IPS-20b (cell line): ENCODE data around the gene PGBD1.
"Not testable (repeated sequence)": the region's sequence is repeated elsewhere in the genome, so short reads cannot be mapped to it uniquely, and the experiment has no call there.

ENCODE experiments used
- H3K27ac ChIP-seq: one replicate; pipeline ENCODE4 v1.5.1; 2013; ENCODE audit warnings: low read length
- H3K27me3 ChIP-seq: 2 replicates; pipeline ENCODE4 v1.6.1; 2013; ENCODE audit warnings: mild to moderate bottlenecking, low read length, inconsistent platforms; ENCODE audit not compliant: insufficient read depth
- H3K36me3 ChIP-seq: 2 replicates; pipeline ENCODE4 v1.6.1; 2013; ENCODE audit warnings: low read depth, mild to moderate bottlenecking, inconsistent platforms, low read length, moderate library complexity; ENCODE audit not compliant: insufficient read depth
- H3K4me1 ChIP-seq: 2 replicates; pipeline ENCODE4 v1.6.1; 2013; ENCODE audit warnings: mild to moderate bottlenecking, control low read depth, inconsistent platforms, low read length, moderate library complexity; ENCODE audit not compliant: insufficient read depth
- H3K4me3 ChIP-seq: 2 replicates; pipeline ENCODE4 v1.5.1; 2013; ENCODE audit warnings: mild to moderate bottlenecking, low read length, inconsistent platforms
- H3K9ac ChIP-seq: 2 replicates; pipeline ENCODE4 v1.6.1; 2013; ENCODE audit warnings: low read depth, mild to moderate bottlenecking, inconsistent platforms, low read length, moderate library complexity
- H3K9me3 ChIP-seq: 2 replicates; pipeline ENCODE4 v1.6.1; 2013; ENCODE audit warnings: mild to moderate bottlenecking, low read depth, low read length, inconsistent platforms; ENCODE audit not compliant: insufficient read depth

PGBD1 gene

GRCh38 chr6:28274888-28275287 lies 6.5 kb upstream of the PGBD1 start:
- H3K9me3 ChIP-seq = no peaks in the 10 kb centered on the region
- no peak overlapping the region for H3K27ac ChIP-seq
- H3K4me1 ChIP-seq = no peaks in the 10 kb centered on the region
- H3K4me3 ChIP-seq = no peak overlapping the region
- H3K36me3 ChIP-seq = peaks cover 55% of the 10 kb centered on the region
- H3K27me3 ChIP-seq = no peaks in the 10 kb centered on the region
- no peak overlapping the region for H3K9ac ChIP-seq

GRCh38 chr6:28277746-28278145 lies 3.6 kb upstream of the PGBD1 start:
- no peaks in the 10 kb centered on the region for H3K9me3 ChIP-seq
- peaks cover under 1% of the 10 kb centered on the region; the same call in 1 of the 2 replicates for H3K4me1 ChIP-seq
- no peak overlapping the region for H3K4me3 ChIP-seq
- peaks cover 4% of the 10 kb centered on the region; the same call in 1 of the 2 replicates for H3K27me3 ChIP-seq
- H3K27ac ChIP-seq = no peak overlapping the region
- H3K36me3 ChIP-seq = peaks cover 44% of the 10 kb centered on the region
- H3K9ac ChIP-seq = no peak overlapping the region

GRCh38 chr6:28280595-28281287 lies 631 bp upstream of the PGBD1 start:
- H3K36me3 ChIP-seq = peaks cover 36% of the 10 kb centered on the region
- peaks cover 4% of the 10 kb centered on the region; the same call in 1 of the 2 replicates for H3K27me3 ChIP-seq
- H3K4me3 ChIP-seq = peak overlapping the region; percentile 93
- H3K9ac ChIP-seq = peak overlapping the region; percentile 91; the same call in 1 of the 2 replicates
- no peaks in the 10 kb centered on the region for H3K9me3 ChIP-seq
- H3K27ac ChIP-seq = no peak overlapping the region
- peaks cover 5% of the 10 kb centered on the region; the same call in 1 of the 2 replicates for H3K4me1 ChIP-seq

GRCh38 chr6:28282926-28283325 lies 1.6 kb downstream of the PGBD1 start:
- no peaks in the 10 kb centered on the region for H3K9me3 ChIP-seq
- peaks cover 4% of the 10 kb centered on the region; the same call in 1 of the 2 replicates for H3K27me3 ChIP-seq
- H3K4me3 ChIP-seq = peak overlapping the region; percentile 93
- H3K27ac ChIP-seq = no peak overlapping the region
- H3K4me1 ChIP-seq = peaks cover 5% of the 10 kb centered on the region; the same call in 1 of the 2 replicates
- H3K36me3 ChIP-seq = peaks cover 40% of the 10 kb centered on the region
- peak overlapping the region; percentile 91; the same call in 1 of the 2 replicates for H3K9ac ChIP-seq

GRCh38 chr6:28291573-28291972 lies 10.2 kb downstream of the PGBD1 start:
- H3K36me3 ChIP-seq = peaks cover 42% of the 10 kb centered on the region
- H3K27ac ChIP-seq = no peak overlapping the region
- no peaks in the 10 kb centered on the region for H3K27me3 ChIP-seq
- no peak overlapping the region for H3K4me3 ChIP-seq
- H3K9ac ChIP-seq = no peak overlapping the region
- H3K9me3 ChIP-seq = no peaks in the 10 kb centered on the region
- H3K4me1 ChIP-seq = no peaks in the 10 kb centered on the region

- H3K36me3 ChIP-seq = peaks cover 27% of the 10 kb centered on the region
Observed at GRCh38 chr6:28295326-28295725, 14.0 kb downstream of the PGBD1 start.

DNA sequence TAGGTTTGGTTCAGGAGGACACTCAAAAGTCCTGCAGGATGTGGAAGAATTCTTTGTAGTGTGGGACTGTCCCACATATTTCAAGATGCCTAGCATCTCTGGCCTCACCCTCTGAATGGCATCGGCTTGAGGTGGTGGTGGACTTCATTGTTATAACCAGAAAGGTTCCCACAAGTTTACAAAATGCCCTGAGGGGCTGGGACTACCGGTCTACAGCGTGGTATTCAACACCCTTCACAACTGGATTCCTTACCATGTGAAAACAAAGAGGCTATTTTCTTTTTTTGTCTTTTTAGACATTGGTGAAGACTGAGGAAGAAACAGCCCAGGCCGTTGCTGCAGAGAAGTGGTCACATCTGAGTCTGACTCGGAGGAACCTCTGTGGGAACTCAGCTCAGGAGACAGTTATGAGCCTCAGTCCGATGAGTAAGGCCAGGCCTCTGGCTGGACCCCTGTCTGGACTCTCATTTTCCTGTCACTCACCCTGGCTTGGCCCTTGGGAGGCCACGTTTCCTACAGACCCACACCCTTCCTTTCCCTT lies 15.2 kb downstream of the PGBD1 start:
- Histone ChIP-seq H3K4me3 (no peak overlapping the region), H3K27ac (no peak overlapping the region), H3K9me3 (no peaks in the 10 kb centered on the region), H3K4me1 (no peaks in the 10 kb centered on the region), H3K9ac (no peak overlapping the region), H3K36me3 (peaks cover 34% of the 10 kb centered on the region), H3K27me3 (no peaks in the 10 kb centered on the region)

More at GRCh38 chr6:28295326-28295725, 14.0 kb downstream of the PGBD1 start:
- Histone ChIP-seq H3K9me3 (no peaks in the 10 kb centered on the region), H3K27ac (no peak overlapping the region), H3K27me3 (no peaks in the 10 kb centered on the region), H3K4me1 (no peaks in the 10 kb centered on the region), H3K4me3 (no peak overlapping the region), H3K9ac (no peak overlapping the region)

DNA sequence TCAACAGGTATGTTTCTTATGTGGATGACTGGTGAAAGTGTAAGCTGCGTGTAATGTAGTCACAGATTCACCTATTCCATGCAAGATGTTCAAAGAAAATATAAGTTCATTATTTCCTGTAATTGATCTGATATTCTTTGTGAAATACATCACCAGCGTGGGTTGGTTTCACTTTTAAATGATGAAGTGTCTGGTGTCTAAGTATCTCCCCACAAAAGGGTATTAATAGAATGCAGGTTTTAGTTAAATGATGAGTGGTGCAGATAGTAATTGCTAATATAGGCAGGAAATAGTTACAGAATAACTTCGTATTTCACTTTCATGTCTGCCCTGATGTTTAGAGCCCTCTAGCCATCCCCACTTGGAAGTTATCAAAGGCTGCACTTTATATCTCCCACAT lies 22.2 kb downstream of the PGBD1 start:
- Histone ChIP-seq H3K4me1 (no peaks in the 10 kb centered on the region), H3K9ac (no peak overlapping the region), H3K9me3 (no peaks in the 10 kb centered on the region), H3K27ac (no peak overlapping the region), H3K4me3 (no peak overlapping the region), H3K36me3 (peaks cover 17% of the 10 kb centered on the region), H3K27me3 (no peaks in the 10 kb centered on the region)

- H3K36me3 ChIP-seq, H3K4me3 ChIP-seq, H3K9me3 ChIP-seq, H3K9ac ChIP-seq, H3K4me1 ChIP-seq, H3K27me3 ChIP-seq, H3K27ac ChIP-seq: not testable (repeated sequence)
Observed at GRCh38 chr6:28306363-28306762, 25.0 kb downstream of the PGBD1 start.

DNA sequence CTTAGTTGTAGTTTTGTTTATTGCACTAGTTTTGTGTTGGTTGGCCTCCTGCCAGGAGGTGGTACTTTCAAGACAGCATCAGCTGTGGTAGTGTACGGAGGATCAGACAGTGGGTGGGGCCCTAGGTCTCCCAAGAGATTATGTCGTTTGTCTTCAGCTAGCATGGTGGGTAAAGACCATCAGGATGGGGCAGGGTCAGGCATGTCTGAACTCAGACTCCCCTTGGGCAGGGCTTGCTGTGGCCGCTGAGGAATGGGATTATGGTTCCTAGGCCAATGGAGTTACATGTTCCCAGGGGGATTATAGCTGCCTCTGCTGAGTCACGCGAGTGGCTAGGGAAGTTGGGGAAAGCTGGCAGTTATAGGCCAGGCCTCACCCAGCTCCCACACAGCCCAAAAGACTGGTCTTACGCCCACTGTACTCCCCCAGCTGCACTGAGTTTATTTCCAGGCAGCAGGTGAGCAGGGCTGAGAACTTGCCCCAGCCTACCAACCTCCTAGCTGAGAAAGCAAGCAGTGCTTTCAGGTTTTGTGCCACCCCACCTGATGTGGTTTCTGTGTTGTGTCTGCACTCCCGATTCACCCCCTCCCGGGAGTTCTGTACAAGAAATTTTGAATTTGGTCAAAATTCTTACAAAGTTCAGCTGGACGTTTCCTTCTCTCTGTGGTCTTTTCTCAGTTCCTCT lies 29.9 kb downstream of the PGBD1 start:
- 0 out of 2 replicates have a peak, but pooled peaks cover 5% of the 10 kb centered on the region for H3K4me1 ChIP-seq
- no peaks in the 10 kb centered on the region for H3K9me3 ChIP-seq
- no peak overlapping the region for H3K27ac ChIP-seq
- H3K9ac ChIP-seq = no peak overlapping the region
- no peaks in the 10 kb centered on the region for H3K27me3 ChIP-seq
- H3K36me3 ChIP-seq = no peaks in the 10 kb centered on the region
- no peak overlapping the region for H3K4me3 ChIP-seq

DNA sequence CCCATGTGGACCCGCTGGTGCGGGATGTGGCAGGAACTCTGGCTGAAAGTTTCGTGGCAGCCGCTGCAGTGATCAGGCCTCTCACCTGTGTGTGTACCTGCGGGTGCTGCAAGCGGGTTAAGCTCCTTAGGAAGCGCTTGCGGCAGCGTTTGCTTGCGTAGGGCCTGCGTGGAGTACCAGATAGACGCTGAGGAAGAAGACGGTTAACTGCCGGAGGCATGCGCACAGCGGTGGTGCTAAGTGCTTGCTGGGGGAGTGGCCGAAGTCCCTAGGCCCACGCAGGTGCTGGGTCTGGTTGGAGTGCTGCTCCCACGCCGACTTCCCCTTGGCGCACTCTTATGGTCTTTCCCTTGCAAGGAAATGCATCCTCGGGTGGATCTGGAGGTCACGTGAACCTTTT lies 31.6 kb downstream of the PGBD1 start:
- Histone ChIP-seq H3K27ac (no peak overlapping the region), H3K9ac (no peak overlapping the region), H3K36me3 (no peaks in the 10 kb centered on the region), H3K27me3 (no peaks in the 10 kb centered on the region), H3K4me1 (0 out of 2 replicates have a peak, but pooled peaks cover 5% of the 10 kb centered on the region), H3K9me3 (no peaks in the 10 kb centered on the region), H3K4me3 (no peak overlapping the region)

GRCh38 chr6:28315628-28316027 lies 34.3 kb downstream of the PGBD1 start:
- Histone ChIP-seq H3K9me3 (peaks cover 2% of the 10 kb centered on the region; the same call in 1 of the 2 replicates), H3K4me3 (no peak overlapping the region), H3K9ac (no peak overlapping the region), H3K27ac (no peak overlapping the region), H3K4me1 (no peaks in the 10 kb centered on the region), H3K36me3 (no peaks in the 10 kb centered on the region), H3K27me3 (no peaks in the 10 kb centered on the region)
